HEK293 (cell line): Measurements from ENCODE around the gene SRR.

Experiments used
- CTCF ChIA-PET: fragments of 350-600 bp; formaldehyde crosslinking; extraction: SDS; loops from one replicate; lab custom pipeline; 2021; ENCODE audit warnings: antibody characterized with exemption; lab: Yijun Ruan, JAX
- POLR2A ChIA-PET: fragments of 300-600 bp; formaldehyde crosslinking; extraction: SDS; loops from one replicate; lab custom pipeline; 2020; ENCODE audit warnings: antibody characterized with exemption, inconsistent platforms; lab: Yijun Ruan, JAX
- H3K27ac ChIP-seq: fragments of 200-500 bp; sonication (Bioruptor generic); 2 replicates; pipeline ENCODE4 v1.5.1; 2014; ENCODE audit warnings: low read depth, low read length, control low read depth, inconsistent platforms; ENCODE audit errors: extremely low read depth
- H3K36me3 ChIP-seq, 2 experiments: fragments of 200-500 bp in 1 of 2; sonication (Bioruptor generic) in 1 of 2; 1 replicate in 1 of 2; 2 replicates in 1 of 2; pipeline ENCODE4 v1.5.1; 2014 to 2017; ENCODE audit warnings: inconsistent platforms in 2 of 2, low read length in 2 of 2; ENCODE audit not compliant: control insufficient read depth in 2 of 2, insufficient read depth in 1 of 2
- H3K4me1 ChIP-seq: fragments of 200-500 bp; sonication (Bioruptor generic); 2 replicates; pipeline ENCODE4 v1.5.1; 2014; ENCODE audit warnings: mild to moderate bottlenecking, low read length, inconsistent platforms; ENCODE audit not compliant: control insufficient read depth, insufficient read depth
- H3K4me3 ChIP-seq: 2 replicates; pipeline ENCODE4 v1.5.1; 2011; ENCODE audit warnings: low read depth, mild to moderate bottlenecking, control low read depth, low read length, moderate library complexity
- H3K9me3 ChIP-seq: fragments of 200-500 bp; sonication (Bioruptor generic); 2 replicates; pipeline ENCODE4 v1.5.1; 2014; ENCODE audit warnings: low read depth, low read length, inconsistent platforms; ENCODE audit not compliant: control insufficient read depth, insufficient read depth
- BCL11B ChIP-seq: fragments of 450-650 bp; formaldehyde crosslinking; IDR thresholded peaks from 2 replicates; pipeline ENCODE4 v1.5.1; 2016; ENCODE audit warnings: low read depth, missing biosample characterization, missing genetic modification characterization
- GFI1B ChIP-seq: fragments of 450-650 bp; formaldehyde crosslinking; IDR thresholded peaks from 2 replicates; pipeline ENCODE4 v1.5.1; 2016; ENCODE audit warnings: missing biosample characterization, missing genetic modification characterization
- GLI4 ChIP-seq: fragments of 450-650 bp; formaldehyde crosslinking; IDR thresholded peaks from 2 replicates; pipeline ENCODE4 v1.5.1; 2016; ENCODE audit warnings: missing biosample characterization, missing genetic modification characterization
- GLIS1 ChIP-seq: fragments of 450-650 bp; formaldehyde crosslinking; IDR thresholded peaks from 2 replicates; pipeline ENCODE4 v1.5.1; 2016; ENCODE audit warnings: missing biosample characterization, missing genetic modification characterization
- OSR2 ChIP-seq: fragments of 450-650 bp; formaldehyde crosslinking; IDR thresholded peaks from 2 replicates; pipeline ENCODE4 v1.5.1; 2016; ENCODE audit warnings: missing biosample characterization, missing genetic modification characterization
- PRDM1 ChIP-seq: fragments of 450-650 bp; formaldehyde crosslinking; IDR thresholded peaks from 2 replicates; pipeline ENCODE4; 2016; ENCODE audit warnings: missing biosample characterization, missing genetic modification characterization
- ZNF155 ChIP-seq: fragments of 450-650 bp; formaldehyde crosslinking; IDR thresholded peaks from 2 replicates; pipeline ENCODE4 v1.5.1; 2016; ENCODE audit warnings: missing biosample characterization, missing genetic modification characterization
- ZNF214 ChIP-seq: fragments of 450-650 bp; formaldehyde crosslinking; IDR thresholded peaks from 2 replicates; pipeline ENCODE4 v1.5.1; 2017; ENCODE audit warnings: missing biosample characterization, mild to moderate bottlenecking, missing genetic modification characterization, borderline replicate concordance
- ZNF664 ChIP-seq: fragments of 450-650 bp; formaldehyde crosslinking; IDR thresholded peaks from 2 replicates; pipeline ENCODE4 v1.5.1; 2016; ENCODE audit warnings: missing biosample characterization, missing genetic modification characterization
- ZSCAN23 ChIP-seq: fragments of 450-650 bp; formaldehyde crosslinking; IDR thresholded peaks from 2 replicates; pipeline ENCODE4 v1.5.1; 2016; ENCODE audit warnings: missing biosample characterization, missing genetic modification characterization
- TF ChIP-seq, protein P1 (sequence below): fragments of 450-650 bp; formaldehyde crosslinking; IDR thresholded peaks from 2 replicates; pipeline ENCODE4 v1.5.1; 2016; ENCODE audit warnings: missing biosample characterization, missing genetic modification characterization, borderline replicate concordance
- TF ChIP-seq, protein P2 (sequence below): fragments of 450-650 bp; formaldehyde crosslinking; conservative IDR thresholded peaks from 2 replicates; pipeline ENCODE4 v1.5.1; 2016; ENCODE audit warnings: low read depth, missing biosample characterization, missing genetic modification characterization
- TF ChIP-seq, protein P3 (sequence below): fragments of 450-650 bp; formaldehyde crosslinking; IDR thresholded peaks from 2 replicates; pipeline ENCODE4 v1.5.1; 2017; ENCODE audit warnings: missing biosample characterization, mild to moderate bottlenecking, missing genetic modification characterization, moderate library complexity

Gene SRR

DNA sequence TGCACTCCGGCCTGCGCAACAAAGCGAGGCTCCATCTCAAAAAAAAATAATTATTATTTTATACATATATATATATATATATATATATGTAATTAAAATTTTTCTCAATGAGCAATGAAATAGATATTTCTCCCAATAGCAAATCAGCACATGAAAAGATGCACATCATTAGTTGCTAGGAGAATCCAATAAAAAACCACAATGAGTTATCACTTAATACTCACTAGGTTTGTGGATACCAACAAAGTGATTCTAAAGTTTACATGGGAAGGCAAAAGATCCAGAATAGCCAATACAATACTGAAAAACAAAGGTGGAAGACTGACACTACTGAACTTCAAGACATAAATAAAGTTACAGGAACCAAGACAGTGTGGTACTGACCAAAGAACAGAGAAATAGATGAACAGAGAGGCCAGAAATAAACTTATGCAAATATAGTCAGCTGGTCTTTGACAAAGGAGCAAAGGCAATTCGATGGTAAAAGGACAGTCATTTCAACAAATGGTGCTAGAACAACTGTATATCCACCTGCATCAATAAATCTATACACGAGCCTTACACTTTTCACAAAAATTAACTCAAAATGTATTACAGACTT is 13.8 kb upstream of the SRR start:
- TF ChIP-seq ZNF214 (tag by site-specific recombination) (no peak), ZNF155 (tag by site-specific recombination) (no peak), OSR2 (tag by site-specific recombination) (no peak), ZNF664 (tag by site-specific recombination) (no peak), PRDM1 (tag by site-specific recombination) (no peak), GLIS1 (tag by site-specific recombination) (no peak), BCL11B (tag by site-specific recombination) (no peak)
- TF ChIP-seq, protein P1, sequence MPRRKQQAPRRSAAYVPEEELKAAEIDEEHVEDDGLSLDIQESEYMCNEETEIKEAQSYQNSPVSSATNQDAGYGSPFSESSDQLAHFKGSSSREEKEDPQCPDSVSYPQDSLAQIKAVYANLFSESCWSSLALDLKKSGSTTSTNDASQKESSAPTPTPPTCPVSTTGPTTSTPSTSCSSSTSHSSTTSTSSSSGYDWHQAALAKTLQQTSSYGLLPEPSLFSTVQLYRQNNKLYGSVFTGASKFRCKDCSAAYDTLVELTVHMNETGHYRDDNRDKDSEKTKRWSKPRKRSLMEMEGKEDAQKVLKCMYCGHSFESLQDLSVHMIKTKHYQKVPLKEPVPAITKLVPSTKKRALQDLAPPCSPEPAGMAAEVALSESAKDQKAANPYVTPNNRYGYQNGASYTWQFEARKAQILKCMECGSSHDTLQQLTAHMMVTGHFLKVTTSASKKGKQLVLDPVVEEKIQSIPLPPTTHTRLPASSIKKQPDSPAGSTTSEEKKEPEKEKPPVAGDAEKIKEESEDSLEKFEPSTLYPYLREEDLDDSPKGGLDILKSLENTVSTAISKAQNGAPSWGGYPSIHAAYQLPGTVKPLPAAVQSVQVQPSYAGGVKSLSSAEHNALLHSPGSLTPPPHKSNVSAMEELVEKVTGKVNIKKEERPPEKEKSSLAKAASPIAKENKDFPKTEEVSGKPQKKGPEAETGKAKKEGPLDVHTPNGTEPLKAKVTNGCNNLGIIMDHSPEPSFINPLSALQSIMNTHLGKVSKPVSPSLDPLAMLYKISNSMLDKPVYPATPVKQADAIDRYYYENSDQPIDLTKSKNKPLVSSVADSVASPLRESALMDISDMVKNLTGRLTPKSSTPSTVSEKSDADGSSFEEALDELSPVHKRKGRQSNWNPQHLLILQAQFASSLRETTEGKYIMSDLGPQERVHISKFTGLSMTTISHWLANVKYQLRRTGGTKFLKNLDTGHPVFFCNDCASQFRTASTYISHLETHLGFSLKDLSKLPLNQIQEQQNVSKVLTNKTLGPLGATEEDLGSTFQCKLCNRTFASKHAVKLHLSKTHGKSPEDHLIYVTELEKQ (tag by site-specific recombination) = no peak
- TF ChIP-seq, protein P2, sequence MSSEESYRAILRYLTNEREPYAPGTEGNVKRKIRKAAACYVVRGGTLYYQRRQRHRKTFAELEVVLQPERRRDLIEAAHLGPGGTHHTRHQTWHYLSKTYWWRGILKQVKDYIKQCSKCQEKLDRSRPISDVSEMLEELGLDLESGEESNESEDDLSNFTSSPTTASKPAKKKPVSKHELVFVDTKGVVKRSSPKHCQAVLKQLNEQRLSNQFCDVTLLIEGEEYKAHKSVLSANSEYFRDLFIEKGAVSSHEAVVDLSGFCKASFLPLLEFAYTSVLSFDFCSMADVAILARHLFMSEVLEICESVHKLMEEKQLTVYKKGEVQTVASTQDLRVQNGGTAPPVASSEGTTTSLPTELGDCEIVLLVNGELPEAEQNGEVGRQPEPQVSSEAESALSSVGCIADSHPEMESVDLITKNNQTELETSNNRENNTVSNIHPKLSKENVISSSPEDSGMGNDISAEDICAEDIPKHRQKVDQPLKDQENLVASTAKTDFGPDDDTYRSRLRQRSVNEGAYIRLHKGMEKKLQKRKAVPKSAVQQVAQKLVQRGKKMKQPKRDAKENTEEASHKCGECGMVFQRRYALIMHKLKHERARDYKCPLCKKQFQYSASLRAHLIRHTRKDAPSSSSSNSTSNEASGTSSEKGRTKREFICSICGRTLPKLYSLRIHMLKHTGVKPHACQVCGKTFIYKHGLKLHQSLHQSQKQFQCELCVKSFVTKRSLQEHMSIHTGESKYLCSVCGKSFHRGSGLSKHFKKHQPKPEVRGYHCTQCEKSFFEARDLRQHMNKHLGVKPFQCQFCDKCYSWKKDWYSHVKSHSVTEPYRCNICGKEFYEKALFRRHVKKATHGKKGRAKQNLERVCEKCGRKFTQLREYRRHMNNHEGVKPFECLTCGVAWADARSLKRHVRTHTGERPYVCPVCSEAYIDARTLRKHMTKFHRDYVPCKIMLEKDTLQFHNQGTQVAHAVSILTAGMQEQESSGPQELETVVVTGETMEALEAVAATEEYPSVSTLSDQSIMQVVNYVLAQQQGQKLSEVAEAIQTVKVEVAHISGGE (tag by site-specific recombination) = no peak
- H3K4me3 ChIP-seq = no peak overlapping the region
- no peak overlapping the region for H3K27ac ChIP-seq

DNA sequence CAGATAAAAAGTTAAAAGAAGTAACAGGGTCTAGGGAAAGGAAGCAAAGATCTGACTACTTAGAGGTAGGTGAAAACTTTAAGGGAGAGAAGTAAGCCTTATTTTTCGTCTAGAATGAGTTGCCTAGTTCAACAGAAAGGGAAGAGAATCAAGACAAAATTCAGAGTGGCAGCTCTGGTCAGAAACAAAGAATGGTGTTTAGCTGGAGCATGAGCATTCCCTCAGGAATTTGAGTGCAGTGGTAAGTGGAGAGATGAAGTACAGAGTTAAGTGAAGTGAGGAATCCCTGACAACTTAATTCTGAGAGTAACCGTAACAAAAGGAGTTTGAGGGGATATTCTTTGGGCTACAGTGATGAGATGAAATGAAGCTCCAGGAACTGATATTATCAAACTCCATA is 11.7 kb upstream of the SRR start:
- H3K9me3 ChIP-seq = no peaks in the 10 kb centered on the region
- H3K27ac ChIP-seq = no peak overlapping the region
- no peak overlapping the region for H3K4me3 ChIP-seq
- ChIA-PET CTCF (no interaction called here), POLR2A (interaction anchor here (1.1 kb wide), 1 partner anchor 12 kb away, joined by 3 read pairs; the partner anchor contains the start of genes SMG6 and SRR)
- peaks cover 80 to 91% of the 10 kb centered on the region in 2 experiments for H3K36me3 ChIP-seq
- TF ChIP-seq, protein P3, sequence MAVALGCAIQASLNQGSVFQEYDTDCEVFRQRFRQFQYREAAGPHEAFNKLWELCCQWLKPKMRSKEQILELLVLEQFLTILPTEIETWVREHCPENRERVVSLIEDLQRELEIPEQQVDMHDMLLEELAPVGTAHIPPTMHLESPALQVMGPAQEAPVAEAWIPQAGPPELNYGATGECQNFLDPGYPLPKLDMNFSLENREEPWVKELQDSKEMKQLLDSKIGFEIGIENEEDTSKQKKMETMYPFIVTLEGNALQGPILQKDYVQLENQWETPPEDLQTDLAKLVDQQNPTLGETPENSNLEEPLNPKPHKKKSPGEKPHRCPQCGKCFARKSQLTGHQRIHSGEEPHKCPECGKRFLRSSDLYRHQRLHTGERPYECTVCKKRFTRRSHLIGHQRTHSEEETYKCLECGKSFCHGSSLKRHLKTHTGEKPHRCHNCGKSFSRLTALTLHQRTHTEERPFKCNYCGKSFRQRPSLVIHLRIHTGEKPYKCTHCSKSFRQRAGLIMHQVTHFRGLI (tag by site-specific recombination) = no peak
- TF ChIP-seq GFI1B (no peak), ZSCAN23 (tag by site-specific recombination) (no peak), GLI4 (no peak)
- no peaks in the 10 kb centered on the region for H3K4me1 ChIP-seq

More for the DNA sequence above, 13.8 kb upstream of the SRR start:
- POLR2A ChIA-PET = interaction anchor here (0.5 to 2.5 kb wide), 2 partner anchors 14 to 68 kb away, joined by 3 to 8 read pairs; partner anchors contain the start of genes SMG6 and SRR
- H3K36me3 ChIP-seq = peaks cover 79 to 81% of the 10 kb centered on the region in 2 experiments
- no peaks in the 10 kb centered on the region for H3K9me3 ChIP-seq
- CTCF ChIA-PET = interaction anchor here (0.8 to 1.8 kb wide), 2 partner anchors 46 to 63 kb away, joined by 5 to 6 read pairs; no protein-coding TSS in a partner anchor
- H3K4me1 ChIP-seq = no peaks in the 10 kb centered on the region
